Globus pallidus (tissue), 1 donor: Measurements from ENCODE around the gene PGC.
"Not testable (repeated sequence)": the region's sequence is repeated elsewhere in the genome, so short reads cannot be mapped to it uniquely, and the experiment has no call there.

ENCODE experiments used
- DNase-seq: peaks from one replicate; pipeline ENCODE4 v3.0.0-alpha.2; 2015; ENCODE audit warnings: low spot score

PGC gene

GRCh38 chr6:41775293-41775882 lies 28.2 kb upstream of the PGC start:
- no peak for DNase-seq

- DNase-seq: no peak
Observed at GRCh38 chr6:41774841-41775240, 27.6 kb upstream of the PGC start.

- DNase-seq: no peak
Observed at GRCh38 chr6:41771058-41771983, 24.1 kb upstream of the PGC start.

GRCh38 chr6:41770381-41771057 lies 23.3 kb upstream of the PGC start:
- no peak for DNase-seq

- DNase-seq: no peak
Observed at GRCh38 chr6:41769376-41769775, 22.2 kb upstream of the PGC start.

- DNase-seq: no peak
Observed at GRCh38 chr6:41768545-41769308, 21.5 kb upstream of the PGC start.

GRCh38 chr6:41767112-41767833 lies 20.1 kb upstream of the PGC start:
- no peak for DNase-seq

- not testable (repeated sequence) for DNase-seq
Observed at GRCh38 chr6:41766043-41766664, 19.0 kb upstream of the PGC start.

GRCh38 chr6:41763470-41763869 lies 16.3 kb upstream of the PGC start:
- no peak for DNase-seq

- DNase-seq: no peak
Observed at GRCh38 chr6:41759905-41760579, 12.8 kb upstream of the PGC start.

- DNase-seq: no peak
Observed at GRCh38 chr6:41759106-41759904, 12.1 kb upstream of the PGC start.

GRCh38 chr6:41758641-41759035 lies 11.4 kb upstream of the PGC start:
- DNase-seq: no peak

- no peak for DNase-seq
Observed at GRCh38 chr6:41757931-41758640, 10.9 kb upstream of the PGC start.

GRCh38 chr6:41757271-41757670 lies 10.1 kb upstream of the PGC start:
- no peak for DNase-seq

- DNase-seq: no peak
Observed at GRCh38 chr6:41756354-41756753, 9.2 kb upstream of the PGC start.

- no peak for DNase-seq
Observed at GRCh38 chr6:41755895-41756294, 8.7 kb upstream of the PGC start.

GRCh38 chr6:41750374-41750773 lies 3.2 kb upstream of the PGC start:
- no peak for DNase-seq

GRCh38 chr6:41748542-41748941 lies 1.3 kb upstream of the PGC start:
- DNase-seq: no peak

GRCh38 chr6:41748102-41748477 lies 893 bp upstream of the PGC start:
- DNase-seq: no peak
